Hepatic stellate cell (primary cell): Measurements from ENCODE around the gene ZBTB7A.

Experiments used
- DNase-seq: peaks from one replicate; pipeline ENCODE4 v3.0.0; 2011; ENCODE audit warnings: low spot score

Gene ZBTB7A

DNA sequence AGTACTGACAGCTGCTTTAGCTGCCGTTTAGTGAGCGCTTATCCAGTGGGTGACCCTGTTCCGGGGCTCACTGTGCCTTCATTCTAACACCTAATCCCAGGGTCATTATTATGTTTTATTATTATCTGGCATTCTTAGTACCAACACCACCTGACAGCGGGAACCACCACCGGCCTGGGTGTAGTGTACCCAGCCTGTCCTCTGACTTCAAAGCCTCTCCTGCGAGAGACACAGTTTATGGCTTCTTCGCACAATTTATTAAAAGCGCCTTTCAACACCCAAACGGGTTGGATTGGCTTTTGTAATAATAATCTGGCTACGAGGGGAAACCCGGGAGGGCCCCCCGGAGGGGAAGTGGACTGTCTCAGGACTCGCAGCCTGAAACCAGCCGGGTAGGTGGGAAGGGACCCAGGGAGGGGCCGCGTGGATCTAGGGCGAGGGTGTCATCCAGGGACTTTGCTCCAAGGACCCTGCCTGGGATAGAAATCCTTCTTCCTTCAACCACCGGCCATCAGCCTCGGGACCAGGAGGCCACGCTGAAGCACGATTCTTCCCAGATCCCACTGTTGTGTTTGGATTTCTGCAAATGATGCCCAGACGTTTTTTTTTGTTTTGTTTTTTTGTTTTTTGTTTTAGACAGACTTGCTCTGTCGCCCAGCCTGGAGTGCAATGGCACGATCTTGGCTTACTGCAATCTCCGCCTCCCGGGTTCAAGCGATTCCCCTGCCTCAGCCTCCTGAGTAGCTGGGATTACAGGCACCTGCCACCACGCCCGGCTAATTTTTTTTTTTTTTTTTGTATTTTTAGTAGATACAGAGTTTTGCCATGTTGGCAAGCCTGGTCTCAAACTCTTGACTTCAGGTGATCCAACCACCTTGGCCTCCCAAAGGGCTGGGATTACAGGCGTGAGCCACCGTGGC, 1.6 kb upstream of the ZBTB7A start:
- no peak for DNase-seq

DNA sequence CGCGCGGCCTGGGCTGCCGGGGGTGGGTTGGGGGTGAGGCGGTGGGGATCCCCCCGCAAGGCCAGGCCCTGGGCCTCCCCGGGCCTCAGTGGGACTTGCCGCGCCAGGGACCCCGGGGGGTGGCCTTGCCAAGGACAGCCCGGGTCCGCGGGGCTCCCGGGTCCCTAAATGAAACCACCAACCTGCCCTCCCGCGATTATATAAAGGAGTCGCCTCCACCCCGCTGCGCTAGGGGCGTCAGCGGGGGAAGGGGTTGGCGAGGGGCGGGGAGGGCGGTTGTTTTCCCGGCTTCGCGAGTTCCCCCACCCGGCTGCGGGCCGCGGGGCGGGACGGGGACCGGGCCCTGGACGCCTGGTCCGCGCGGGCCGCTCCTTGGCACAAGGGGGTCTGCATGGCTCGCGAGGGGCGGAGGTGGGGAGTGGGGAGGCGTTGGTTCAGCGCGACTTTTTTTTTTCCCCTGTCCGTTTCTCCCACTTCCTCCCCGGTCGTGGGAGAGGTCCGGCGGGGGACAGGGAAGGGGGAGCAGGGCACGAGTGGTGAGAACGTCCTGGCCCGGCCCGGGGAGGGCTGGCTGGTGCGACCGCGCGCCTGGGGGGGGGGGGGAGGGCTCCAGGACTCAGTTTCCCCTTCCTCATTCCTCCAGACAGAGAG, 822 bp upstream of the ZBTB7A start:
- DNase-seq = peak; percentile 43

DNA sequence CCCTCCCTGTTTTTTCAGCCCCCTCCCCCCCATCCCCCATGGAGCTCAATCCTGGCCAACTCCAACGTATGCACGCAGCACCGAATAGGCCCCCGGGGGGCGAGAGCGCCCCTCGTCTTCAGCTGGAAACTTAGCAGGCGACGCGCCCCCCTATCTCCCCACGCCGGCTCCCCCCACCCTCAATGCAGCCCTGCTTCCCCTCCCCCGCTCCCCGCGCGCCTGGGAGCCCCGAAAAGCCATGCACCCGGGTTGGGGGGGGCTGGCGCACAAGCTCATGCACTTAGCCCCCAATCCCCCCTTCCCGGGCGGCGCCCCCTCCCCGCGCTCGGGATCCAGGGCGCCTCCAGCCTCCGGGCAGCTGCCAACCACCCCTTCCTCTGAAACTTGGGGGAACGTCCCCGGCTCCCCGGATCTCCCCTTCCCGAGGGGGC, 508 bp downstream of the ZBTB7A start:
- DNase-seq = no peak

DNA sequence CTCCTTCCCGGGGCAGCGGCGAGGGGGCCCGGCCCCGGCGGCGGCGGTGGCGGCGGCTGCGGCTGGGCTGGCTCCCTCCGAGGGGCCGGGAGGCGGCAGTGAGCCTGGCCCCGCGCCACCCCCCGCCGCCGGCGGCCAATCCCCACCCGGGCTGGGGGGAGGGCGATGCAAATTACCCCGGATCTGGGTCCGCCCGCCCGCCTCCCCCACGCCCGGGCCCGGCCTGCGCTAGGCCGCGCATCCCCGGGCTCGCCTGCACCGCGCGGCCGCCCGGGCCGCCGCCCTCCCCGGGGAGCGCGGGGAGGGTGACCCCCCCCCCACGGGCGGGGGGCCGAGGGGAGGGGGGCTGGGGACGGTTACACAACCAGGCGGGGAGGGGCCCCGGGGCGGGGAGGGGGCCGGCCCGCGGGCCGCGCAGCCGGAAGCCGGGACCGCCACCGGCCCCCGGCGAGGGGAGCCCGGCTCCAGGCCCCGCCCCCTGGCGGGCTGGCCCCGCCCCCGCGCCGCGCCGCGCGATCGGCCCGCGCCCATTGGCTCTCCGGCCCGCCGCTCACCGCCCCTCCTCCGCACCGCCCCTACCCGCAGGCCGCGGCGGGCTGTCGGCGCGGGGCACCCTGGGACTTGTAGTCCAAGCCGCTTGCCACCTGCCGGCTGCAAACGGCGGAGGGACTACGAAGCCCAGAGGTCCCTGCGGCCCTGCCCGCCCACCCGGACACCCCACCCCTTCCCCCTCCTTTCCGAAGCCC, 1.1 kb downstream of the ZBTB7A start:
- DNase-seq = peak; percentile 99

- peak; percentile 60 for DNase-seq
These were observed 2.0 kb downstream of the ZBTB7A start for GRCh38 chr19:4064496-4065260.

GRCh38 chr19:4064149-4064495, 2.6 kb downstream of the ZBTB7A start:
- DNase-seq = peak; percentile 66

DNA sequence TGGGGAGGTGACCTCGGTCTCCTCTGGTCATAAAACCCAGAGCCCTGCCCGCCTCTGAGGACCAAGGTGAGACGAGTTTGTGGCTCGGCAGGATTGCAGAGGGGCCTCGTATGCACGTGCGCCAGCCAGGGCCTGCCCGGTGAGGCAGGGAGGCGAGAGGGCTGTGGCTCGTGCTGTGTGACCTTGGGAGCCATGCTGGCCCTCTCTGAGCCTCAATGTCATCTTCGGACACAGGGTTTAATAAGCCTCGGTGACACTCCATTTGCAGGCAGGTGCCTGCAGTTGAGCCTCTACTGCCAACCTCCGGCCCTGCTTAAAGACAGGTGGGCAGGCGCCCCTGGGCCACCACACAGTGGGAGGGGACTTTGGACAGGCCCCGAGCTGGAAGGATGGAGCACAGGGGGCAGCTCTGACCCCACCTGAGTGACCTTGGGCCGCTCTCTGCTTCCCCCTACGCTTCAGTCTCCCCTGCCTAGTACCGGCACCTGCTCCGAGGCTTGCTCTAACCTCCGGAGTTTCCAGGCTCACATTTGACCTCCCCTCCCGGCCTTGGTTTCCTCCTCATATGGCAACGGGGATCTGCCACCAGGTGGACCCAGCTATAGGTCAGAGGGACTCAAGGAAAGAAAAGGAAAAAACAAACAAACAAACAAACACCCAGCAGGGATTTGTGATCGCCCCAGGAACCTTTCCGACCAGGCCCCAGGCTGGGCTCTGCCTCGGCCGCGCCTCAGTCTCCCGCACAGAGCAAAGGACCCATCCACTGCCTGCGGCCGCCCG, 3.1 kb downstream of the ZBTB7A start:
- no peak for DNase-seq

DNA sequence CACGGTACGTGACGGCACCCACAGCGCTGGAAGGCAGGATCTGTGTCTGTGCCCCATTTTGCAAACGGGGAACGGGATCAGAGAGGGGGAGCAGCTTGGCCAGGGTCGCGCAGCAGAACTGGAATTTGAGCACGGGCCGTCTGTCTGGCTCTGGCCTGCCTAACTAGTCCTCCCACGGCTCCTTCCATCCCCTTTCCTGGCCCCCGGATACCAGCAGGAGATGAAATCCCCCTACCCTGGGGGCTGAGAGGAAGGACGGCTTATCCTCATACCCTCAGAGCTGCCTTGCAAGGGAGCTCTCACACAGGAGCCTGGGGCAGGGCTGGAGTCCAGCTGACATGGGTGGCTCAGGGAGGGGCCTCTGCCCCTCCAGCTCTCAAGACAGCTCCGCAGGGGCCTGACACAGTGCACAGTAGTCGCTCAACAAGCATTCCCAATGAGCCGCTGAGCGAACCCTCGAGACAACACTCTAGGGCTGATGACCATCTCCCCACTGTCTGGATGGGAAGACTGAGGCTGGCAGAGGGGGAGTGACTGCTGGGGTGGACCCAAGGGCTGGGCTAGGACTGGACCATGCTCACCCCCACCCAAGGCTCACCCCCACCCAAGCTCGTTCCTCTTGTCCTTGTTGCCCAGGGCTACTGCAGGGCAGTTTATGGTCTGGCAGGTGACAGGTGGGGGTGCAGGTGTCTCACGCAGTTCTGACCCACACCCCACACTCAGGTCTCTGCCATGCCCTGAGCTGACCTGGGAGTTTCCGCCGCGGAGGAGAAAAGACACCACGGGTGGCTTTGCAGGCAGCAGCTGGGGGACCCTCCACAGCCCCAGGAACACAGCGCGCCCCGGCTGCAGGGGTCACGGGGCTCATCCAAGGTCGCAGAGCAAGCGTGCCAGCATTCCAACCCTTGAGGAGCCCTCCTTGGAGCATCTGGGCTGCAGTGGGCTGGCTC, 4.0 kb downstream of the ZBTB7A start:
- DNase-seq = no peak

DNA sequence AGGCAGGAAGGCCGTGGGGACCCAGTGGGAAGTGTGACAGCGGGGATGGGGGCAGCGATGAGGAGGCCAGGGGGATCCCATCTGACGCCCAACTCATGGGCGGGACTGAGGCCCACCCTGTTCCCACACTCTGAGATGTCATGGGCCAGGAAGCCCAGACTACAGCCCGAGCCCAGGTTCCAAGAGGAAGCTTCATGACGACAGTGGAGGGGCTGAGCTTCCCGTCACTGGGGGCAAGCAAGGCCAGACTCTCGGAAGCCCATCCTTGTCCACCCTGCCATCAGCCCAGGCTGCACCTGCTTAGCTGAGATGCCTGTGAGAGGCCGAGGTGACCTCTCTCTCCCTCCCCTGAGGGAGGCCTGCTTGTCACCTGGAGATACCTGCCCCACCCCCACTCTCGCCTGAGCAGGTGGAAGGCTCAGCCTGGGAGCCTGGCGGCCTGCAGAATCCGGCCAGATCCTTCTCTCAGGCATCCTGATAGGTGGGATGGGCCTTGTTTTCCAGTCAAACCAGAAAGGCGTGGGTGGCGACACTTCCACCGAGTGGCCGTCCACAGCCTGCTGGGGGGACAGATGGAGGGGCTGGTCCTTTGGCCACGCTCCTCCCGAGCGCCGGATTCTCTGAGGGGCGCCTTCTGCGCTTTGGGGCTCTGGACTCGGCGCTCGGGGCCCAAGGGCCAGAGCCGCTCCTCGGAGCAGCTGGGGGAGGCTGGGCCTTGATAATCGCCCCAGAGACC, 4.8 kb downstream of the ZBTB7A start:
- DNase-seq = no peak

- no peak for DNase-seq
These were observed 5.5 kb downstream of the ZBTB7A start for GRCh38 chr19:4061178-4061682.

DNA sequence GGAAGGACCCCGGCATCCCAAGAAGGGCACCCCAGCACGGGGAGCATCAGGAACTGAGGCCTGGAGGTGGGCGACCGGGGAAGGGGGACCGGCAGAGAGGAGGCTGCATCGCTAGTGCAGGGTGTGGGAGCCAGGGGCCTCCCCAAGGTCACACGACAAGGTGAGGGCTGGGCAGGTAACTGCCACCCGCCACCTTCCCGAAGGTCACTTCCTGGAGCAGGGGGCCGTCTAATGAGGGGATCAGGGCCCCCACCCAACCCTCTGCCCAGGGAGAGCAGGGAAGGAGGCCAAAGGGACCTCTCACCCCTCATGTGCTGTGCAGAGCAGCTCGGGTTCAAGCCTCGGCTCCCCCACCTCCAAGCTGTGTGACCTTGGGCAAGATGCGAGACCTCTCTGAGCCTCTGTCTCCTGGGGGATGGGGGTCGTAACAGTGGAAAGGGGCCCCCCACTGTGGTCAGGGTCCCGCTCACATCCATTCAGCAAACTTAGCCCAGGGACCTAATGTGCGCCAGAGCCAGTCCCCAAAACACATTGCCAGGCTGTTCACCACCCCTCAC, 6.0 kb downstream of the ZBTB7A start:
- DNase-seq = no peak

DNA sequence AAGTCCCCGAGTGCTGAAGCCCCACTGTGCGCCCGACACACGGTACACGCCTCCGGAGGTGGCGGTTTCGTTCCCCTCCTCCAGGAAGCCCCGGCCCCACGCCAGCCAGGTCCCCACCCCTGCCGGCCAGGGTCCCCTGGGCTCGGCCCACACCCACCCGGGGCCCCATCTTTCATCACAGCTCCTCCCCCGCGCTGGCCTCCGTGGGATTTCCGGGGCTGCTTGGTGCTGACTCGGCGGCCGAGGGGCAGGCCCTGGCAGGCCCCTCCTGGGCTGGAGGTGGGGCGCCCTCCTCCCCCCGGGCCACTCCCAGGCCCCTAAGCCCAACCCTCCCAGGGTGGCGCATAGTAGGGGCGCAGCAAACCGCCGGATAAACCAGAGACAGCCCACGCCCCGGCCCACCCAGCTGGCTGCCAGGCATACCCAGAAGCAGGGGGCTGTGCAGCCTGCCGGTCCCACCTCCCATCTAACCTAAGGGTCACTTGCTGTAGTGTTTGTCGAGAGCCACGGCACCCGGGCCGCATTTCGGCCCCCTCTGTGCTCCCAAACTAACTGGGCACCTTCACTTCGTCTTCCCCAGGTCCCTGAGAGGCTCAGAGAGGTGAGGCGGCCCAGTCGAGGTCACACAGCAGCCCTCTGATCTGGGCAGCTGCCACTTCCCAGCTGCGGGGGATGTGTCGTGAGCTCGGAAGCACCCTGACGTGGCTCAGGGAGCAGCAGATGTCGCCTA, 6.6 kb downstream of the ZBTB7A start:
- peak; percentile 59 for DNase-seq

- no peak for DNase-seq
These were observed 7.2 kb downstream of the ZBTB7A start for GRCh38 chr19:4059453-4059871.

- DNase-seq = no peak
These were observed 7.8 kb downstream of the ZBTB7A start for GRCh38 chr19:4058693-4059452.

DNA sequence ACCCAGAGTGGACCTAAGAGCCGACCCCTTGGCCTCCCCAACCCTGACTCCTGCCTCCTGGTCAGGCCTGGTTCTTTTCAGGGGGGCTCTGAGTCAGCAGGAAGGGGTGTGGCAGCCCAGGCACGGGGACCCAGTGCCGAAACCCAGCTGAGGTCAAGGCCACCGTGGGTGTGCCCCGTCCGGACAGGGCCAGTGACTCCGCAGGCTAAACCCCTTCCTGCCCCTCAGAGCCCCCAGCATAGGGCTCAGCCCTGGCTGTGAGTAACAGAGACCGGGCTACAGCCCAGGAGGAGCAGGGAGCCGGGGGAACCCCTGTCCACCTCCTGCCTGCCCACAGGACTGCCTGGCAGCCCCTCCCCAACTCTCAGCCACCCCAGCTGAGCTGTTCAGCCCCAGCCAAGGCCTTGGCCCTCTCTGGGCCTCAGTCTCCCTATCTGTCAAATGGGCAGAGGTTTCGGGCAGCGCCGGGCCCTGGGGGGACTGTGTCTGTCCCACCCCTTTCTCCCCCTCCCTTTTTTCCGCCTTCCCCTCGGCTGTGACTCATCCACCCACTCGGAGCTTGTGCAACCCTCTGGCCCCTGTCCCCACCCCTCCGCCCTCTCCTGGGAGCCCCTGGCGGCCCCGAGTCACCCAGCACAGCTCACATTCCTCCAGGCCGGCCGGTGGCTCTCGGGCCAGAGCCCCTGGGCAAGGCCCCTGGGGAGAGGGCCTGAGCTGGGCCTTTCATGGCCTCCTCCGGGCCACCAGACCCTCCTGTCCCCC, 8.6 kb downstream of the ZBTB7A start:
- DNase-seq = peak; percentile 98

- DNase-seq = no peak
These were observed 11.5 kb downstream of the ZBTB7A start for GRCh38 chr19:4055209-4055552.
